GM19438 (cell line): ENCODE data around the gene MLH1.

Source experiments
- ATAC-seq: cut with Tn5 transposase; IDR thresholded peaks from one replicate; pipeline ENCODE4 v1.9.1; 2021; ENCODE audit warnings: low read depth; ENCODE audit not compliant: unreplicated experiment

Gene MLH1

GRCh38 chr3:37082317-37082716, 89.0 kb downstream of the MLH1 start:
- no peak for ATAC-seq

GRCh38 chr3:37086918-37087317, 93.6 kb downstream of the MLH1 start:
- ATAC-seq: no peak

- ATAC-seq: no peak
These were observed 94.6 kb downstream of the MLH1 start for GRCh38 chr3:37087870-37088269.

- ATAC-seq: no peak
These were observed 99.2 kb downstream of the MLH1 start for GRCh38 chr3:37092484-37092883.

- ATAC-seq: no peak
These were observed 100.2 kb downstream of the MLH1 start for GRCh38 chr3:37093481-37093880.

GRCh38 chr3:37094636-37095035, 101.3 kb downstream of the MLH1 start:
- ATAC-seq: no peak

- ATAC-seq: no peak
These were observed 103.0 kb downstream of the MLH1 start for GRCh38 chr3:37096288-37096687.

- ATAC-seq: no peak
These were observed 103.7 kb downstream of the MLH1 start for GRCh38 chr3:37096975-37097374.

GRCh38 chr3:37097776-37098175, 104.5 kb downstream of the MLH1 start:
- no peak for ATAC-seq

GRCh38 chr3:37098884-37099283, 105.6 kb downstream of the MLH1 start:
- ATAC-seq: no peak

GRCh38 chr3:37099469-37099868, 106.2 kb downstream of the MLH1 start:
- ATAC-seq: no peak

GRCh38 chr3:37100411-37100810, 107.1 kb downstream of the MLH1 start:
- no peak for ATAC-seq
